Activated T-helper 1 cell treated with anti-CD3 and anti-CD28 coated beads, Interleukin-2, amount 50 U/mL, for 16 hours (primary cell): ENCODE results near the gene AP1AR.
"Not testable (repeated sequence)": the region's sequence is repeated elsewhere in the genome, so short reads cannot be mapped to it uniquely, and the experiment has no call there.

Experiments
- DNase-seq, 2 donors: peaks; one replicate each; pipeline ENCODE4 v3.0.0-alpha.2; 2020; ENCODE audit warnings: low read depth in 1 of 2, low spot score in 1 of 2

The AP1AR gene

GRCh38 chr4:112309263-112309791, 77.7 kb downstream of the AP1AR start:
- not testable (repeated sequence) for DNase-seq

GRCh38 chr4:112311516-112311915, 79.9 kb downstream of the AP1AR start:
- no peak for DNase-seq

- DNase-seq = no peak
These were observed 81.1 kb downstream of the AP1AR start for GRCh38 chr4:112312610-112313239.

GRCh38 chr4:112315446-112315845, 83.9 kb downstream of the AP1AR start:
- DNase-seq = no peak

- DNase-seq = no peak
These were observed 84.8 kb downstream of the AP1AR start for GRCh38 chr4:112316360-112316759.

GRCh38 chr4:112318239-112319142, 86.9 kb downstream of the AP1AR start:
- DNase-seq = no peak
